GM18517 (cell line): Measurements from ENCODE around the gene RBP7.
"Not testable (repeated sequence)": the region's sequence is repeated elsewhere in the genome, so short reads cannot be mapped to it uniquely, and the experiment has no call there.

Experiments
- ATAC-seq: cut with Tn5 transposase; IDR thresholded peaks from one replicate; pipeline ENCODE4 v1.9.1; 2021; ENCODE audit warnings: mild to moderate bottlenecking, moderate library complexity; ENCODE audit not compliant: unreplicated experiment

The RBP7 gene

GRCh38 chr1:10028956-10029500, 32.0 kb downstream of the RBP7 start:
- ATAC-seq, result not testable (repeated sequence)

- no peak for ATAC-seq
These were observed 34.4 kb downstream of the RBP7 start for GRCh38 chr1:10031461-10031860.

- ATAC-seq, result peak; percentile 86
These were observed 35.7 kb downstream of the RBP7 start, which contains the start of gene UBE4B for GRCh38 chr1:10032590-10033358. Gene UBE4B, plus strand, starts transcription at chr1:10032958. Its CDS starts 713 bp downstream, at chr1:10033671.

GRCh38 chr1:10033359-10033845, 36.4 kb downstream of the RBP7 start:
- ATAC-seq, result peak; percentile 22

GRCh38 chr1:10042746-10043145, 45.7 kb downstream of the RBP7 start:
- no peak for ATAC-seq

GRCh38 chr1:10045480-10046355, 48.7 kb downstream of the RBP7 start:
- ATAC-seq, result no peak

GRCh38 chr1:10046356-10047085, 49.5 kb downstream of the RBP7 start:
- no peak for ATAC-seq

GRCh38 chr1:10048601-10049000, 51.6 kb downstream of the RBP7 start:
- ATAC-seq, result no peak

GRCh38 chr1:10050611-10051010, 53.6 kb downstream of the RBP7 start:
- no peak for ATAC-seq

GRCh38 chr1:10051656-10052055, 54.6 kb downstream of the RBP7 start:
- no peak for ATAC-seq

- no peak for ATAC-seq
These were observed 55.3 kb downstream of the RBP7 start for GRCh38 chr1:10052347-10052746.

- no peak for ATAC-seq
These were observed 57.4 kb downstream of the RBP7 start for GRCh38 chr1:10054465-10054864.

- no peak for ATAC-seq
These were observed 59.6 kb downstream of the RBP7 start for GRCh38 chr1:10056599-10056987.

- no peak for ATAC-seq
These were observed 60.3 kb downstream of the RBP7 start for GRCh38 chr1:10057343-10057742.

GRCh38 chr1:10057796-10058195, 60.8 kb downstream of the RBP7 start:
- ATAC-seq, result no peak

GRCh38 chr1:10059342-10059718, 62.3 kb downstream of the RBP7 start:
- no peak for ATAC-seq

- ATAC-seq, result no peak
These were observed 63.5 kb downstream of the RBP7 start for GRCh38 chr1:10060311-10061100.

- ATAC-seq, result no peak
These were observed 64.2 kb downstream of the RBP7 start for GRCh38 chr1:10061276-10061675.

GRCh38 chr1:10063878-10064277, 66.8 kb downstream of the RBP7 start:
- no peak for ATAC-seq
